D721Med (cell line): ENCODE results near the gene DPYSL4.

Experiments used
- DNase-seq: peaks from one replicate; pipeline ENCODE4 v3.0.0; 2011; ENCODE audit warnings: low spot score; ENCODE audit not compliant: insufficient read length
- FAIRE-seq: peaks from 2 replicates; lab custom pipeline; 2011; peaks lifted over from hg19 to GRCh38; lab: Jason Lieb, UNC
- CTCF ChIP-seq: IDR thresholded peaks from 2 replicates; pipeline ENCODE4 v1.5.1; 2012; ENCODE audit warnings: mild to moderate bottlenecking, control low read depth; ENCODE audit not compliant: insufficient read depth; ENCODE audit errors: missing control alignments

DPYSL4 gene

GRCh38 chr10:132166216-132166950 lies 20.4 kb upstream of the DPYSL4 start:
- TF ChIP-seq CTCF: no peak
- FAIRE-seq (no peak), DNase-seq (no peak)

GRCh38 chr10:132167041-132167674 lies 19.6 kb upstream of the DPYSL4 start:
- FAIRE-seq (no peak), DNase-seq (no peak)
- TF ChIP-seq CTCF: no peak

- no peak for TF ChIP-seq CTCF
- FAIRE-seq: no peak
- DNase-seq: no peak
Measured at GRCh38 chr10:132167976-132168375, 18.8 kb upstream of the DPYSL4 start.

GRCh38 chr10:132168571-132169030 lies 18.1 kb upstream of the DPYSL4 start:
- no peak for TF ChIP-seq CTCF
- FAIRE-seq (no peak), DNase-seq (no peak)

- no peak for FAIRE-seq
- DNase-seq: no peak
- TF ChIP-seq CTCF: no peak
Measured at GRCh38 chr10:132169031-132169765, 17.6 kb upstream of the DPYSL4 start.

- FAIRE-seq (no peak), DNase-seq (no peak)
- no peak for TF ChIP-seq CTCF
Measured at GRCh38 chr10:132169766-132170560, 16.8 kb upstream of the DPYSL4 start.
